ENCODE results near the gene SLC12A4.
A peak's percentile ranks its signal among the peaks of the same experiment; 100 is the strongest.

The SLC12A4 gene

DNA sequence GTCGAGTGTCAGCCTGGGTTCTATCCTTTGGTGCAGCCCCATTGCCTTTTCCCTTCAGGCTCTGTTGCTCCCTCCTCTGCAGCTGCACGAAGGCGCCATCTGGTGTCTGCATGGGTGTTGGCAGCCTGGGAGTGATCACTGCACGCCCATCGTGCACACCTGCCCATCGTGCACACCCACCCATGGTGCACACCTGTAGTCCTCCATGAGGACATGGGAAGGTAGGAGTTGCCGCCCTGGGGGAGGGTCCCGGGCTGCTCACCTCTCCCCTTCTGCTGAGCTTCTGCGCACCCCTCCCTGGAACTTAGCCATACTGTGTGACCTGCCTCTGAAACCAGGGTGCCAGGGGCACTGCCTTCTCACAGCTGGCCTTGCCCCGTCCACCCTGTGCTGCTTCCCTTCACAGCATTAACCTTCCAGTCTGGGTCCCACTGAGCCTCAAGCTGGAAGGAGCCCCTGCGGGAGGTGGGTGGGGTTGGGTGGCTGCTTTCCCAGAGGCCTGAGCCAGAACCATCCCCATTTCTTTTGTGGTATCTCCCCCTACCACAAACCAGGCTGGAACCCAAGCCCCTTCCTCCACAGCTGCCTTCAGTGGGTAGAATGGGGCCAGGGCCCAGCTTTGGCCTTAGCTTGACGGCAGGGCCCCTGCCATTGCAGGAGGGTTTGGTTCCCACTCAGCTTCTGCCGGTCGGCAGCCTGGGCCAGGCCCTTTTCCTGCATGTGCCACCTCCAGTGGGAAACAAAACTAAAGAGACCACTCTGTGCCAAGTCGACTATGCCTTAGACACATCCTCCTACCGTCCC is 39.7 kb downstream of the SLC12A4 start:
- no peak overlapping the region for H3K4me3 ChIP-seq (replicated peaks; ENCODE audit: low read depth, low read length)
- H3K27me3 ChIP-seq (replicated peaks; ENCODE audit: control insufficient read depth, insufficient read depth, low read length), result no peaks in the 10 kb centered on the region
- TF ChIP-seq CTCF (IDR thresholded peaks at IDR 0.05; ENCODE audit: insufficient read depth, low read length, poor library complexity, severe bottlenecking), result peak; percentile 97
- DNase-seq (ENCODE audit: extremely low read depth, insufficient read length), result peak; percentile 59
- H3K36me3 ChIP-seq (ENCODE audit: control insufficient read depth, insufficient read depth, low read length), result peaks cover 46% of the 10 kb centered on the region

DNA sequence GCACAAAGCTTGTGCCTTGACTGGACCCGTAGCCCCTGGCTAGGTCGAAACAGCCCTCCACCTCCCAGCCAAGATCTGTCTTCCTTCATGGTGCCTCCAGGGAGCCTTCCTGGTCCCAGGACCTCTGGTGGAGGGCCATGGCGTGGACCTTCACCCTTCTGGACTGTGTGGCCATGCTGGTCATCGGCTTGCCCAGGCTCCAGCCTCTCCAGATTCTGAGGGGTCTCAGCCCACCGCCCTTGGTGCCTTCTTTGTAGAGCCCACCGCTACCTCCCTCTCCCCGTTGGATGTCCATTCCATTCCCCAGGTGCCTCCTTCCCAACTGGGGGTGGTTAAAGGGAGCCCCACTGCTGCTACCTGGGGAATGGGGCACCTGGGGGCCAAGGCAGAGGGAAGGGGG is 40.3 kb downstream of the SLC12A4 start:
- peaks cover 46% of the 10 kb centered on the region for H3K36me3 ChIP-seq (ENCODE audit: control insufficient read depth, insufficient read depth, low read length)
- no peak for DNase-seq (ENCODE audit: extremely low read depth, insufficient read length)
- no peak for TF ChIP-seq CTCF (IDR thresholded peaks at IDR 0.05; ENCODE audit: insufficient read depth, low read length, poor library complexity, severe bottlenecking)
- H3K27me3 ChIP-seq (replicated peaks; ENCODE audit: control insufficient read depth, insufficient read depth, low read length), result no peaks in the 10 kb centered on the region
- no peak overlapping the region for H3K4me3 ChIP-seq (replicated peaks; ENCODE audit: low read depth, low read length)

GRCh38 chr16:67927131-67927941 is 41.1 kb downstream of the SLC12A4 start:
- DNase-seq (ENCODE audit: extremely low read depth, insufficient read length), result peak; percentile 15
- H3K4me3 ChIP-seq (replicated peaks; ENCODE audit: low read depth, low read length), result no peak overlapping the region
- no peak for TF ChIP-seq CTCF (IDR thresholded peaks at IDR 0.05; ENCODE audit: insufficient read depth, low read length, poor library complexity, severe bottlenecking)
- H3K36me3 ChIP-seq (ENCODE audit: control insufficient read depth, insufficient read depth, low read length), result peaks cover 42% of the 10 kb centered on the region
- no peaks in the 10 kb centered on the region for H3K27me3 ChIP-seq (replicated peaks; ENCODE audit: control insufficient read depth, insufficient read depth, low read length)

DNA sequence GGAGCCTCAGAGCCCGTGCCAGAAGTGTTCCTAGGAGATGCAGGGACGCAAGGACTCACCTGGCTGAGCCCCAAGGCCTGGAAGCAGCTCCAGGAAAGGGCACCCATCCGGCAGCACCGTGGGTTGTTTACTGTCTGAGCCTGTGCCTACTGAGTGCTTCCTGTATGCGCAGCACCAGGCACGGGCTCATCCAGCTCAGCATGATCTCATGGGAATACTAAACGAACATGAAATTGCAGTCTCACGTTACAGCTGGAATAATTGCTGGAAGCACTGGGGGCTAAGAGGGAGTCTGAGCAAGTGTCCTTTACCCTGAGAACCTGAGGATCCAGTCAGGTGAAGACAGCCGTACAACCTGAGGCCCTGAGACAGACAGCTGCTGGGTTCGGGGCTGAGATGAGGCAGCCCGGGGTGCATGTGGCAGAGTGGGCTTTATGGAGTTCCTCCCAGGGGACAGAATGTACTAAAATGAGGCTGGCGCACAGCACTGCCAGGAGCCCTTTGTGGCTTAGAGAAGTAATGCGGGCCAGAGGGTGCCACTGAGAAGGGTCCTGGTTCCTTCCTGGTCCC is 42.2 kb downstream of the SLC12A4 start:
- H3K4me3 ChIP-seq (replicated peaks; ENCODE audit: low read depth, low read length), result no peak overlapping the region
- no peaks in the 10 kb centered on the region for H3K27me3 ChIP-seq (replicated peaks; ENCODE audit: control insufficient read depth, insufficient read depth, low read length)
- H3K36me3 ChIP-seq (ENCODE audit: control insufficient read depth, insufficient read depth, low read length), result peaks cover 38% of the 10 kb centered on the region
- DNase-seq (ENCODE audit: extremely low read depth, insufficient read length), result no peak
- TF ChIP-seq CTCF (IDR thresholded peaks at IDR 0.05; ENCODE audit: insufficient read depth, low read length, poor library complexity, severe bottlenecking), result no peak

GRCh38 chr16:67924140-67924906 is 44.1 kb downstream of the SLC12A4 start:
- no peak for DNase-seq (ENCODE audit: extremely low read depth, insufficient read length)
- no peaks in the 10 kb centered on the region for H3K27me3 ChIP-seq (replicated peaks; ENCODE audit: control insufficient read depth, insufficient read depth, low read length)
- peaks cover 25% of the 10 kb centered on the region for H3K36me3 ChIP-seq (ENCODE audit: control insufficient read depth, insufficient read depth, low read length)
- no peak for TF ChIP-seq CTCF (IDR thresholded peaks at IDR 0.05; ENCODE audit: insufficient read depth, low read length, poor library complexity, severe bottlenecking)
- H3K4me3 ChIP-seq (replicated peaks; ENCODE audit: low read depth, low read length), result no peak overlapping the region
